Astrocyte (in vitro differentiated cells and primary cell): Measurements from ENCODE around the gene KCP. TPM values are rescaled to one million over a fixed set of nuclear protein-coding genes. Genes with fewer than 3 reads are reported as not detected.

Source experiments
- DNase-seq: peaks from one replicate; pipeline ENCODE4 v3.0.0-alpha.2; 2010; ENCODE audit warnings: low read depth
- FAIRE-seq: peaks from 2 replicates; lab custom pipeline; 2011; peaks lifted over from hg19 to GRCh38; lab: Jason Lieb, UNC
- H2AFZ ChIP-seq: 2 replicates; pipeline ENCODE4 v1.6.0; 2012; ENCODE audit warnings: low read depth, low read length, inconsistent platforms
- H3K27ac ChIP-seq: 2 replicates; pipeline ENCODE4 v1.5.1; 2011; ENCODE audit warnings: low read depth, low read length, inconsistent platforms
- H3K27me3 ChIP-seq: 2 replicates; pipeline ENCODE4 v1.6.0; 2011; ENCODE audit warnings: low read length, inconsistent platforms; ENCODE audit not compliant: insufficient read depth
- H3K36me3 ChIP-seq: 2 replicates; pipeline ENCODE4 v1.5.1; 2011; ENCODE audit warnings: low read length, inconsistent platforms; ENCODE audit not compliant: insufficient read depth
- H3K4me1 ChIP-seq: 2 replicates; pipeline ENCODE4 v1.5.1; 2011; ENCODE audit warnings: low read length, inconsistent platforms; ENCODE audit not compliant: insufficient read depth
- H3K4me2 ChIP-seq: 2 replicates; pipeline ENCODE4 v1.6.0; 2012; ENCODE audit warnings: low read length, inconsistent platforms
- H3K4me3 ChIP-seq: 2 replicates; pipeline ENCODE4 v1.5.1; 2011; ENCODE audit warnings: low read depth, mild to moderate bottlenecking, low read length, inconsistent platforms; ENCODE audit not compliant: insufficient read depth
- H3K79me2 ChIP-seq: 2 replicates; pipeline ENCODE4 v1.6.0; 2012; ENCODE audit warnings: mild to moderate bottlenecking, low read length, inconsistent platforms; ENCODE audit not compliant: insufficient read depth
- H3K9ac ChIP-seq: 2 replicates; pipeline ENCODE4 v1.6.0; 2012; ENCODE audit warnings: mild to moderate bottlenecking, low read length, inconsistent platforms
- H3K9me3 ChIP-seq: 2 replicates; pipeline ENCODE4 v1.5.1; 2012; ENCODE audit warnings: low read depth, mild to moderate bottlenecking, low read length, inconsistent platforms; ENCODE audit not compliant: insufficient read depth
- H4K20me1 ChIP-seq: 2 replicates; pipeline ENCODE4 v1.6.0; 2012; ENCODE audit warnings: low read length, inconsistent platforms; ENCODE audit not compliant: insufficient read depth
- H3K27ac Mint-ChIP-seq: one replicate; pipeline ENCODE4 v1.8.0; 2021; ENCODE audit warnings: mild to moderate bottlenecking, mixed read lengths; ENCODE audit not compliant: unreplicated experiment
- H3K27me3 Mint-ChIP-seq: one replicate; pipeline ENCODE4 v1.8.0; 2021; ENCODE audit warnings: low read depth, mixed read lengths; ENCODE audit not compliant: unreplicated experiment
- H3K36me3 Mint-ChIP-seq: one replicate; pipeline ENCODE4 v1.8.0; 2021; ENCODE audit warnings: low read depth, mixed read lengths; ENCODE audit not compliant: unreplicated experiment
- H3K4me1 Mint-ChIP-seq: one replicate; pipeline ENCODE4 v1.8.0; 2021; ENCODE audit warnings: low read depth, mixed read lengths; ENCODE audit not compliant: unreplicated experiment
- H3K4me3 Mint-ChIP-seq: one replicate; pipeline ENCODE4 v1.8.0; 2021; ENCODE audit warnings: mild to moderate bottlenecking, moderate library complexity, mixed read lengths; ENCODE audit not compliant: unreplicated experiment
- H3K9me3 Mint-ChIP-seq: one replicate; pipeline ENCODE4 v1.8.0; 2021; ENCODE audit warnings: mild to moderate bottlenecking, mixed read lengths; ENCODE audit not compliant: unreplicated experiment
- EZH2 ChIP-seq: IDR thresholded peaks from 2 replicates; pipeline ENCODE4 v1.6.1; 2012; ENCODE audit warnings: mild to moderate bottlenecking, low read length, inconsistent platforms; ENCODE audit not compliant: insufficient read depth
- total RNA-seq: library from RNA; stranded (reverse); gene quantifications from 2 replicates; pipeline ENCODE4 v1.2.1, GENCODE V29; 2021
- TF ChIP-seq, protein P1 (sequence below): IDR thresholded peaks from 2 replicates; pipeline ENCODE4 v1.5.1; 2011; ENCODE audit warnings: low read depth, mild to moderate bottlenecking, inconsistent platforms, low read length, moderate library complexity; ENCODE audit not compliant: insufficient read depth

KCP gene
- total RNA-seq, 1 donor from 2014 or later = 0.20 TPM

DNA sequence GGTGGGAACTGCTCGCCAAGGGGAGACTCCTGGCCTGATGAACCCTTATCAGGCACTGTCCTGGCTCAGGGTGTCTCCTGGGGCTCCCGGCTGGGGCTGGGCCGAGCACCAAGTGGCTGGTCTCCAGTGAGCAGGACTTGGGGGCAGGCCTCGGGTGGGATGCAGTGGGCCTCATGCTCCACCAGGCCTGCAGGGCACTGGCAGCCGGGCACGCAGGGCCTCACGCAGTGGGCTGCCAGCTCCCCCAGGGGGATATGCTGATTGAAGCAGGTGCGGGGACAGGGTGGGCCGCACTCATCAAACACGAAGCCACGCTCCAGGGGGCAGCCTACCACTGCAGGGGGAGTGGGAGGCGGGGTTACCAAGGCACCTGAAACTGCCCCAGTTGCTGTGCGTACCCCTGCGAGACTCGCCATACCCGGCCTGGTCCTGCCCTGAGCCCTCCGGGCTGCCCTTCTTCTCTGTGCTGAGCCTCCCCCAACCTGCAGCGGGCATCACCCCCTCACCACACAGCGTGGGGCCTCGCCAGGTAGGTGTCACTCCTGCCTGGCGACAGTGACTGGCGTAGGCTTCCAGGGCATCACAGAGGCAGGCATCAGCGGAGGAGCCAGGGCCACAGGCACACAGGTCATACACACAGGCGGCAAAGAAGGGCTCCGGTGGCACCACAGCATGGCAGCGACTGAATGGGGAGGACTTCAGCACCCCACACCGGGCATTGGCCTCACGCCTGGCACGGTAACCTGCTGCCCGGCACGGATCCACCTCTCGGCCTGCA lies 33.3 kb downstream of the KCP start:
- Histone ChIP-seq H4K20me1 (no peaks in the 10 kb centered on the region), H3K4me3 (no peak overlapping the region), H3K4me1 (no peaks in the 10 kb centered on the region), H3K36me3 (no peaks in the 10 kb centered on the region), H3K27ac (no peak overlapping the region), H3K9ac (no peak overlapping the region), H3K79me2 (no peaks in the 10 kb centered on the region), H2AFZ (no peak overlapping the region), H3K4me2 (no peak overlapping the region), H3K9me3 (no peaks in the 10 kb centered on the region), H3K27me3 (no peaks in the 10 kb centered on the region)
- DNase-seq (no peak), FAIRE-seq (no peak)
- Mint-ChIP-seq H3K36me3 (no peaks in the 10 kb centered on the region), H3K27ac (no peak overlapping the region), H3K27me3 (peaks cover 33% of the 10 kb centered on the region), H3K4me3 (no peak overlapping the region), H3K4me1 (peaks cover under 1% of the 10 kb centered on the region), H3K9me3 (no peaks in the 10 kb centered on the region)
- TF ChIP-seq, protein P1, sequence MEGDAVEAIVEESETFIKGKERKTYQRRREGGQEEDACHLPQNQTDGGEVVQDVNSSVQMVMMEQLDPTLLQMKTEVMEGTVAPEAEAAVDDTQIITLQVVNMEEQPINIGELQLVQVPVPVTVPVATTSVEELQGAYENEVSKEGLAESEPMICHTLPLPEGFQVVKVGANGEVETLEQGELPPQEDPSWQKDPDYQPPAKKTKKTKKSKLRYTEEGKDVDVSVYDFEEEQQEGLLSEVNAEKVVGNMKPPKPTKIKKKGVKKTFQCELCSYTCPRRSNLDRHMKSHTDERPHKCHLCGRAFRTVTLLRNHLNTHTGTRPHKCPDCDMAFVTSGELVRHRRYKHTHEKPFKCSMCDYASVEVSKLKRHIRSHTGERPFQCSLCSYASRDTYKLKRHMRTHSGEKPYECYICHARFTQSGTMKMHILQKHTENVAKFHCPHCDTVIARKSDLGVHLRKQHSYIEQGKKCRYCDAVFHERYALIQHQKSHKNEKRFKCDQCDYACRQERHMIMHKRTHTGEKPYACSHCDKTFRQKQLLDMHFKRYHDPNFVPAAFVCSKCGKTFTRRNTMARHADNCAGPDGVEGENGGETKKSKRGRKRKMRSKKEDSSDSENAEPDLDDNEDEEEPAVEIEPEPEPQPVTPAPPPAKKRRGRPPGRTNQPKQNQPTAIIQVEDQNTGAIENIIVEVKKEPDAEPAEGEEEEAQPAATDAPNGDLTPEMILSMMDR = no peak
- no peak for TF ChIP-seq EZH2

GRCh38 chr7:128876586-128876977 lies 33.9 kb downstream of the KCP start:
- Mint-ChIP-seq H3K27me3 (peaks cover 33% of the 10 kb centered on the region), H3K4me1 (peaks cover 1% of the 10 kb centered on the region), H3K9me3 (no peaks in the 10 kb centered on the region), H3K27ac (no peak overlapping the region), H3K4me3 (no peak overlapping the region), H3K36me3 (no peaks in the 10 kb centered on the region)
- Histone ChIP-seq H3K79me2 (no peaks in the 10 kb centered on the region), H3K27ac (no peak overlapping the region), H3K27me3 (no peaks in the 10 kb centered on the region), H2AFZ (no peak overlapping the region), H4K20me1 (no peaks in the 10 kb centered on the region), H3K9ac (no peak overlapping the region), H3K4me1 (no peaks in the 10 kb centered on the region), H3K4me3 (no peak overlapping the region), H3K4me2 (no peak overlapping the region), H3K36me3 (no peaks in the 10 kb centered on the region), H3K9me3 (no peaks in the 10 kb centered on the region)
- no peak for TF ChIP-seq EZH2
- TF ChIP-seq, protein P1 = no peak
- DNase-seq (no peak), FAIRE-seq (no peak)

GRCh38 chr7:128876127-128876526 lies 34.4 kb downstream of the KCP start:
- Mint-ChIP-seq H3K9me3 (no peaks in the 10 kb centered on the region), H3K4me1 (peaks cover 1% of the 10 kb centered on the region), H3K4me3 (no peak overlapping the region), H3K27me3 (peaks cover 34% of the 10 kb centered on the region), H3K36me3 (no peaks in the 10 kb centered on the region), H3K27ac (no peak overlapping the region)
- no peaks in the 10 kb centered on the region for H3K27me3 ChIP-seq
- no peak for DNase-seq
- no peaks in the 10 kb centered on the region for H3K79me2 ChIP-seq
- H3K9ac ChIP-seq = no peak overlapping the region
- no peaks in the 10 kb centered on the region for H3K9me3 ChIP-seq
- no peak for FAIRE-seq
- no peak overlapping the region for H3K4me3 ChIP-seq
- no peaks in the 10 kb centered on the region for H3K4me1 ChIP-seq
- no peak overlapping the region for H3K4me2 ChIP-seq
- H3K36me3 ChIP-seq = no peaks in the 10 kb centered on the region
- no peak overlapping the region for H3K27ac ChIP-seq
- H2AFZ ChIP-seq = no peak overlapping the region
- TF ChIP-seq, protein P1 = no peak
- no peak for TF ChIP-seq EZH2
- no peaks in the 10 kb centered on the region for H4K20me1 ChIP-seq
